ENCODE measurements around the gene SART1.

The SART1 gene

GRCh38 chr11:65988791-65989592, 27.5 kb downstream of the SART1 start:
- no peak overlapping the region for H3K4me3 Mint-ChIP-seq
- H3K9me3 Mint-ChIP-seq, result no peaks in the 10 kb centered on the region
- peaks cover 5% of the 10 kb centered on the region for H3K4me1 Mint-ChIP-seq

GRCh38 chr11:65992056-65992455, 30.5 kb downstream of the SART1 start:
- no peaks in the 10 kb centered on the region for H3K9me3 Mint-ChIP-seq
- DNase-seq, result no peak
- peaks cover 15% of the 10 kb centered on the region for H3K36me3 Mint-ChIP-seq (ENCODE audit: low read depth)
- H3K4me3 Mint-ChIP-seq, result no peak overlapping the region
- H3K27ac Mint-ChIP-seq, result no peak overlapping the region
- H3K4me1 Mint-ChIP-seq, result peaks cover 14% of the 10 kb centered on the region
- TF ChIP-seq CTCF (IDR thresholded peaks at IDR 0.05), result no peak
- no peaks in the 10 kb centered on the region for H3K27me3 Mint-ChIP-seq (ENCODE audit: low read depth, poor library complexity)

More at GRCh38 chr11:65988791-65989592, 27.5 kb downstream of the SART1 start:
- peak; percentile 91 for TF ChIP-seq CTCF (IDR thresholded peaks at IDR 0.05)
- Mint-ChIP-seq H3K27ac (no peak overlapping the region), H3K36me3 (ENCODE audit: low read depth) (peaks cover 5% of the 10 kb centered on the region), H3K27me3 (ENCODE audit: low read depth, poor library complexity) (no peaks in the 10 kb centered on the region)
- DNase-seq, result peak; percentile 88

DNA sequence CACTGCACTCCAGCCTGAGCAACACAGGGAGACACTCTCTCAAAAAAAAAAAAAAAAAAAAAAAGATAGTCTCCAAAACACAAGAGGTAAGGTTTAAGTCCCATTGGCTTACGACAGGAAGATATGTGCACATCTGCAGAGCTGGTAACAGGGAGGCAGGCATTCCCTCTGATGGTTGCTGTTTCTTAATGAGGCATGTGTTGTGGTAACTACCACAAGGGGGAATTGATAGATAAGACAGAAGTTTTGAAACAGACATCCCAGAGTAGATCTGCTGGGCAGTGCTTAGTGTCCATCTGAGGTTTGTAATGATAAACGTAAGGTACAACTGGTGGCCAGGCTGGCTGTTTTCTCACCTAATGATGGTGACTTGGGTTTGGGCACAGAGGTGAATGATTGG, 35.8 kb downstream of the SART1 start:
- no peak overlapping the region for H3K4me3 Mint-ChIP-seq
- H3K9me3 Mint-ChIP-seq, result no peaks in the 10 kb centered on the region
- TF ChIP-seq CTCF (IDR thresholded peaks at IDR 0.05), result no peak
- H3K4me1 Mint-ChIP-seq, result peaks cover 26% of the 10 kb centered on the region
- peaks cover 41% of the 10 kb centered on the region for H3K36me3 Mint-ChIP-seq (ENCODE audit: low read depth)
- DNase-seq, result no peak
- H3K27ac Mint-ChIP-seq, result no peak overlapping the region
- no peaks in the 10 kb centered on the region for H3K27me3 Mint-ChIP-seq (ENCODE audit: low read depth, poor library complexity)

- Mint-ChIP-seq H3K9me3 (no peaks in the 10 kb centered on the region), H3K4me1 (peaks cover 24% of the 10 kb centered on the region), H3K27ac (peak within 1 kb of the TSS; percentile 100), H3K27me3 (ENCODE audit: low read depth, poor library complexity) (no peaks in the 10 kb centered on the region), H3K4me3 (peak within 1 kb of the TSS; percentile 100), H3K36me3 (ENCODE audit: low read depth) (peaks cover 42% of the 10 kb centered on the region)
- no peak for TF ChIP-seq CTCF (IDR thresholded peaks at IDR 0.05)
- DNase-seq, result peak; percentile 83
These were observed 40.6 kb downstream of the SART1 start, which contains the start of the genes BANF1 and EIF1AD for GRCh38 chr11:66001942-66002647. Gene BANF1 (plus strand): TSS chr11:66002503. CDS start chr11:66003251, 748 bp downstream. Gene EIF1AD (minus strand): TSS chr11:66002157. CDS start chr11:66000389, 1,768 bp downstream.

GRCh38 chr11:66002648-66003225, 41.2 kb downstream of the SART1 start:
- Mint-ChIP-seq H3K36me3 (ENCODE audit: low read depth) (peaks cover 37% of the 10 kb centered on the region), H3K4me3 (peak overlapping the region; percentile 100), H3K27me3 (ENCODE audit: low read depth, poor library complexity) (no peaks in the 10 kb centered on the region), H3K27ac (peak overlapping the region; percentile 100), H3K9me3 (no peaks in the 10 kb centered on the region), H3K4me1 (peaks cover 24% of the 10 kb centered on the region)
- no peak for DNase-seq
- no peak for TF ChIP-seq CTCF (IDR thresholded peaks at IDR 0.05)
